PFSK-1 (cell line): ENCODE measurements around the gene VPS4B.

Source experiments
- FOXP2 ChIP-seq: optimal IDR thresholded peaks from 2 replicates; pipeline ENCODE3; 2011; ENCODE audit warnings: borderline replicate concordance, control low read depth, inconsistent platforms; ENCODE audit not compliant: insufficient read depth; ENCODE audit errors: extremely low read length, extremely low read depth
- POLR2AphosphoS5 ChIP-seq: IDR thresholded peaks from 2 replicates; pipeline ENCODE4 v1.6.1; 2012; ENCODE audit warnings: low read depth, mild to moderate bottlenecking, control low read depth, low read length, moderate library complexity
- SIN3A ChIP-seq: IDR thresholded peaks from 2 replicates; pipeline ENCODE4 v1.6.1; 2012; ENCODE audit warnings: mild to moderate bottlenecking, low read length, moderate library complexity, borderline replicate concordance; ENCODE audit not compliant: insufficient read depth
- TAF1 ChIP-seq: IDR thresholded peaks from 2 replicates; pipeline ENCODE4 v1.6.1; 2012; ENCODE audit warnings: low read length, control low read depth, borderline replicate concordance; ENCODE audit not compliant: insufficient read depth
- TF ChIP-seq, protein P1 (sequence below), 2 experiments: IDR thresholded peaks; 2 replicates each; pipeline versions ENCODE4 v1.6.1 to v1.8.0; 2011 to 2012; ENCODE audit warnings: low read depth in 2 of 2, low read length in 2 of 2, control low read depth in 1 of 2, inconsistent platforms in 1 of 2, mild to moderate bottlenecking in 1 of 2, moderate library complexity in 1 of 2; ENCODE audit not compliant: insufficient read depth in 1 of 2

The VPS4B gene

GRCh38 chr18:63346031-63346430 is 76.2 kb downstream of the VPS4B start:
- no peak for TF ChIP-seq POLR2AphosphoS5
- no peak for TF ChIP-seq SIN3A
- no peak for TF ChIP-seq FOXP2
- TF ChIP-seq, protein P1, sequence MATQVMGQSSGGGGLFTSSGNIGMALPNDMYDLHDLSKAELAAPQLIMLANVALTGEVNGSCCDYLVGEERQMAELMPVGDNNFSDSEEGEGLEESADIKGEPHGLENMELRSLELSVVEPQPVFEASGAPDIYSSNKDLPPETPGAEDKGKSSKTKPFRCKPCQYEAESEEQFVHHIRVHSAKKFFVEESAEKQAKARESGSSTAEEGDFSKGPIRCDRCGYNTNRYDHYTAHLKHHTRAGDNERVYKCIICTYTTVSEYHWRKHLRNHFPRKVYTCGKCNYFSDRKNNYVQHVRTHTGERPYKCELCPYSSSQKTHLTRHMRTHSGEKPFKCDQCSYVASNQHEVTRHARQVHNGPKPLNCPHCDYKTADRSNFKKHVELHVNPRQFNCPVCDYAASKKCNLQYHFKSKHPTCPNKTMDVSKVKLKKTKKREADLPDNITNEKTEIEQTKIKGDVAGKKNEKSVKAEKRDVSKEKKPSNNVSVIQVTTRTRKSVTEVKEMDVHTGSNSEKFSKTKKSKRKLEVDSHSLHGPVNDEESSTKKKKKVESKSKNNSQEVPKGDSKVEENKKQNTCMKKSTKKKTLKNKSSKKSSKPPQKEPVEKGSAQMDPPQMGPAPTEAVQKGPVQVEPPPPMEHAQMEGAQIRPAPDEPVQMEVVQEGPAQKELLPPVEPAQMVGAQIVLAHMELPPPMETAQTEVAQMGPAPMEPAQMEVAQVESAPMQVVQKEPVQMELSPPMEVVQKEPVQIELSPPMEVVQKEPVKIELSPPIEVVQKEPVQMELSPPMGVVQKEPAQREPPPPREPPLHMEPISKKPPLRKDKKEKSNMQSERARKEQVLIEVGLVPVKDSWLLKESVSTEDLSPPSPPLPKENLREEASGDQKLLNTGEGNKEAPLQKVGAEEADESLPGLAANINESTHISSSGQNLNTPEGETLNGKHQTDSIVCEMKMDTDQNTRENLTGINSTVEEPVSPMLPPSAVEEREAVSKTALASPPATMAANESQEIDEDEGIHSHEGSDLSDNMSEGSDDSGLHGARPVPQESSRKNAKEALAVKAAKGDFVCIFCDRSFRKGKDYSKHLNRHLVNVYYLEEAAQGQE (IDR thresholded peaks at IDR 0.05; ENCODE audit: insufficient read depth in 1 of 2, low read depth in 2 of 2, low read length in 2 of 2) = no peak
- TF ChIP-seq TAF1 = no peak

GRCh38 chr18:63344918-63345317 is 77.4 kb downstream of the VPS4B start:
- TF ChIP-seq TAF1 = no peak
- TF ChIP-seq, protein P1 (IDR thresholded peaks at IDR 0.05; ENCODE audit: insufficient read depth in 1 of 2, low read depth in 2 of 2, low read length in 2 of 2) = no peak
- no peak for TF ChIP-seq POLR2AphosphoS5
- no peak for TF ChIP-seq FOXP2
- TF ChIP-seq SIN3A = no peak

DNA sequence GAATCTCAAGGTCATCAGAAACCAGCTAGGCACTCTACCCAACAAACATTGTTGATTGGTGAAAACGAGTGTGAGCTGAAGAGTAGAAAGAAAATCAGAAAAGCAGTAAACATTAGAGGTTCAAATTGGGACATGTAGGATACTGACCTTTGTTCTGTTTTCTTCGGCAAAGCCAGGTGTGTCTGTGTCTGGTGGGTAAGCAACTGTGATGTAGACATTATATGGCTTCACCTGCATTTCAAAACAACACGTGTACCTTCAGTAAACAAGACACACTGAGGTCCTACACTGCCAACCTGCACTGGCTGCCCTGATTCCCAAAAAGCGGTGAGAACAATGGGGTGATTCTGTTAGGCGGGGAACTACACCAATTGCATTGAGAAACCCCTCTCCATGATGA is 78.0 kb downstream of the VPS4B start:
- TF ChIP-seq, protein P1 (IDR thresholded peaks at IDR 0.05; ENCODE audit: insufficient read depth in 1 of 2, low read depth in 2 of 2, low read length in 2 of 2) = no peak
- no peak for TF ChIP-seq SIN3A
- TF ChIP-seq TAF1 = no peak
- TF ChIP-seq FOXP2 = no peak
- no peak for TF ChIP-seq POLR2AphosphoS5

GRCh38 chr18:63342206-63342605 is 80.1 kb downstream of the VPS4B start:
- TF ChIP-seq, protein P1 (IDR thresholded peaks at IDR 0.05; ENCODE audit: insufficient read depth in 1 of 2, low read depth in 2 of 2, low read length in 2 of 2) = no peak
- TF ChIP-seq TAF1 (no peak), SIN3A (no peak), FOXP2 (no peak), POLR2AphosphoS5 (no peak)

GRCh38 chr18:63339920-63340484 is 82.3 kb downstream of the VPS4B start:
- no peak for TF ChIP-seq TAF1
- no peak for TF ChIP-seq POLR2AphosphoS5
- TF ChIP-seq, protein P1 (IDR thresholded peaks at IDR 0.05; ENCODE audit: insufficient read depth in 1 of 2, low read depth in 2 of 2, low read length in 2 of 2) = no peak
- no peak for TF ChIP-seq SIN3A
- TF ChIP-seq FOXP2 = no peak
